ENCODE results near the gene NECTIN3.

NECTIN3 gene

GRCh38 chr3:111210003-111210711, 138.5 kb downstream of the NECTIN3 start:
- DNase-seq (ENCODE audit: low read depth in 2 of 2), result no peak

- DNase-seq (ENCODE audit: low read depth in 2 of 2), result no peak
Measured at GRCh38 chr3:111210866-111211564, 139.4 kb downstream of the NECTIN3 start.

- DNase-seq (ENCODE audit: low read depth in 2 of 2), result no peak
Measured at GRCh38 chr3:111212511-111212910, 140.9 kb downstream of the NECTIN3 start.

GRCh38 chr3:111215481-111215880, 143.9 kb downstream of the NECTIN3 start:
- DNase-seq (ENCODE audit: low read depth in 2 of 2), result no peak

GRCh38 chr3:111218615-111219014, 147.0 kb downstream of the NECTIN3 start:
- DNase-seq (ENCODE audit: low read depth in 2 of 2), result no peak

GRCh38 chr3:111227216-111227615, 155.6 kb downstream of the NECTIN3 start:
- no peak for DNase-seq (ENCODE audit: low read depth in 2 of 2)

- no peak for DNase-seq (ENCODE audit: low read depth in 2 of 2)
Measured at GRCh38 chr3:111229301-111229700, 157.7 kb downstream of the NECTIN3 start.

- no peak for DNase-seq (ENCODE audit: low read depth in 2 of 2)
Measured at GRCh38 chr3:111236836-111237713, 165.5 kb downstream of the NECTIN3 start.

- DNase-seq (ENCODE audit: low read depth in 2 of 2), result no peak
Measured at GRCh38 chr3:111237946-111238345, 166.3 kb downstream of the NECTIN3 start.

GRCh38 chr3:111238885-111239284, 167.3 kb downstream of the NECTIN3 start:
- DNase-seq (ENCODE audit: low read depth in 2 of 2), result no peak

GRCh38 chr3:111241960-111242359, 170.3 kb downstream of the NECTIN3 start:
- DNase-seq (ENCODE audit: low read depth in 2 of 2), result no peak
